Measurements from ENCODE around the gene CNTRL. TPM values are rescaled to one million over a fixed set of nuclear protein-coding genes. Genes with fewer than 3 reads are reported as not detected.
"Not testable (repeated sequence)": the region's sequence is repeated elsewhere in the genome, so short reads cannot be mapped to it uniquely, and the experiment has no call there.

The CNTRL gene
- total RNA-seq, 2 experiments from 2014 or later, result 80.8 to 84.3 TPM

DNA sequence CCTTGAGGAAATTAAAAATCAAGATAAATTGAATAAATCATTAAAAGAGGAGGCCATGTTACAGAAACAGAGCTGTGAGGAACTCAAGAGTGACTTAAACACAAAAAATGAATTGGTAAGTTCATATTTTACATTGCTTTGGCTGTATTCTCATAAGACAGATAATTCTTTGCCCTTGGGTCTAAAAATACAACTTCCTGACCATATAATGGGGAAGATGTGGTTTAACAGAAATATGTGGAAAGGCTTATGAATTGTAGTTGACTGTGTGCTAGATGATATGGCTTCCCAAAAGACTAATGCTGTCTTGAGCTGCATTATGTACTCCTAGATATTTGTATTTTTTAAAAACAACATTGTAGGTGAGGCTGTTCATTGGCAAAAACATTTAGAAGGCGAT lies 33.1 kb downstream of the CNTRL start:
- no peak overlapping the region for H3K27ac Mint-ChIP-seq
- H3K9me3 Mint-ChIP-seq (ENCODE audit: insufficient read depth), result no peaks in the 10 kb centered on the region
- H3K36me3 Mint-ChIP-seq (ENCODE audit: low read depth), result peaks cover 57% of the 10 kb centered on the region
- POLR2A ChIA-PET, result no interaction called here
- CTCF ChIA-PET, result interaction anchor here (1.0 to 2.1 kb wide), 4 partner anchors 13 to 49 kb away, joined by 3 to 8 read pairs (median 5); no protein-coding TSS in a partner anchor
- H3K27me3 Mint-ChIP-seq (ENCODE audit: low read depth), result no peaks in the 10 kb centered on the region
- ATAC-seq (no peak), DNase-seq (no peak)
- H3K4me3 Mint-ChIP-seq, result no peak overlapping the region
- peaks cover 23% of the 10 kb centered on the region for H3K4me1 Mint-ChIP-seq (ENCODE audit: low read depth)

DNA sequence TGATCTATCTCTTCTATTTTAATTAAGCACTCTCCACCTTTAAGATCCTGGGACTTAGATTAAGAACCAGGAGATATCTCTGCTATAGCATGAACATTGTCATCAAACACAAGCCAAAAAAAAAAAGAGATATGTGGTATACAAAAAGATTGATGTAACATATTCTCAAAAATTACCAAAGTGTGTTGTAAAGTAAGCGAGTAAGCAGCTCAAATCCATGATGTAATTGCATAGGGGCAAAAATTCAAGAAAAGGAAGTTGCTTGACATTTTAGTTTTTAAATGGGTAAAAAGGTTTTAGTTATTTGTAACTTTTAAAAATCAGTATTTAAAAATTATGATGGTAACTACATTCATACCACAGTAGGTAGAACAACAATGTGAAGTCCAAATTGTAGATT lies 40.7 kb downstream of the CNTRL start:
- Mint-ChIP-seq H3K27ac (peak overlapping the region; percentile 29), H3K36me3 (ENCODE audit: low read depth) (peaks cover 52% of the 10 kb centered on the region), H3K9me3 (ENCODE audit: insufficient read depth) (no peaks in the 10 kb centered on the region), H3K4me3 (no peak overlapping the region), H3K27me3 (ENCODE audit: low read depth) (no peaks in the 10 kb centered on the region), H3K4me1 (ENCODE audit: low read depth) (peaks cover 12% of the 10 kb centered on the region)
- ATAC-seq (no peak), DNase-seq (no peak)
- CTCF ChIA-PET, result no interaction called here
- POLR2A ChIA-PET, result no interaction called here

DNA sequence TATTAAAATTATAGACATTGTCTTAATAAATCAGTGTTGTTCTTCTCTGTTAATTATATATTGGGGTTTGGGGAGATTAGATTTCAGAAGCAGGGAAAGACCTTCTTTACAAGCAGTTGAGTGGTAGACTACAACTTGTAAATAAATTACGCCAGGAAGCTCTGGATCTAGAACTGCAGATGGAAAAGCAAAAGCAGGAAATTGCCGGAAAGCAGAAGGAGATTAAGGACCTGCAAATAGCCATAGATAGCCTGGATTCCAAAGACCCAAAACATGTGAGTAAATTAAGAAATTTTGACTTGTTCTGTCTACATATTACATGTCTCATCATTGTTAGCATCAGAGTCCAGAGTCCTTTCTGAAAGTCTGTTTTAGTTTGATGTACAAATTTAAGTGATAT lies 43.5 kb downstream of the CNTRL start:
- Mint-ChIP-seq H3K27ac (no peak overlapping the region), H3K4me3 (no peak overlapping the region), H3K9me3 (ENCODE audit: insufficient read depth) (no peaks in the 10 kb centered on the region), H3K27me3 (ENCODE audit: low read depth) (no peaks in the 10 kb centered on the region), H3K36me3 (ENCODE audit: low read depth) (peaks cover 51% of the 10 kb centered on the region), H3K4me1 (ENCODE audit: low read depth) (peaks cover 34% of the 10 kb centered on the region)
- ChIA-PET CTCF (no interaction called here), POLR2A (no interaction called here)
- ATAC-seq (no peak), DNase-seq (no peak)

DNA sequence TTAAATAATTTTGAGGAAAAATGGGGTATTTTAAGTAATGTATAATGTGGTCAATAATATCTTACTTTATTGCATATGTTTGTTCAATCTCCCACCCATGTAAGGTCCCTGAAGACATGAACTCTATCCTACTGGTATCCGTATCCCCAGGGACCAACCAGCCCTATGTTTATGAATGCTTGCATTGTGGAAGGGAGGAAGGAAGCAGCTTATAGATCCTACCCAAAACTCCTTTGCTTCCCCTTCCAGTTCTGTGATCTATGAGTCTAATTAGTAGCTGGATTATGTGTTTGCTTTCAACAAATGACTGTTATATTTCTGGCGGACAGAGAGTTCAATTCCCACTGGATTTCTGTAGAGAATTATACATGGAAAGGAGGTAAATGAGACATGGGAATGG lies 45.6 kb downstream of the CNTRL start:
- Mint-ChIP-seq H3K27me3 (ENCODE audit: low read depth) (no peaks in the 10 kb centered on the region), H3K4me1 (ENCODE audit: low read depth) (peaks cover 43% of the 10 kb centered on the region), H3K27ac (peak overlapping the region; percentile 81), H3K9me3 (ENCODE audit: insufficient read depth) (no peaks in the 10 kb centered on the region), H3K4me3 (peak overlapping the region; percentile 29), H3K36me3 (ENCODE audit: low read depth) (peaks cover 54% of the 10 kb centered on the region)
- ATAC-seq (no peak), DNase-seq (no peak)
- ChIA-PET CTCF (interaction anchor here (1.0 to 3.9 kb wide), 14 partner anchors 10 to 365 kb away, joined by 3 to 25 read pairs (median 8); no protein-coding TSS in a partner anchor), POLR2A (interaction anchor here (1.0 to 2.8 kb wide), 3 partner anchors 12 to 327 kb away, joined by 4 to 26 read pairs (median 4); partner anchors contain the start of gene FBXW2)

DNA sequence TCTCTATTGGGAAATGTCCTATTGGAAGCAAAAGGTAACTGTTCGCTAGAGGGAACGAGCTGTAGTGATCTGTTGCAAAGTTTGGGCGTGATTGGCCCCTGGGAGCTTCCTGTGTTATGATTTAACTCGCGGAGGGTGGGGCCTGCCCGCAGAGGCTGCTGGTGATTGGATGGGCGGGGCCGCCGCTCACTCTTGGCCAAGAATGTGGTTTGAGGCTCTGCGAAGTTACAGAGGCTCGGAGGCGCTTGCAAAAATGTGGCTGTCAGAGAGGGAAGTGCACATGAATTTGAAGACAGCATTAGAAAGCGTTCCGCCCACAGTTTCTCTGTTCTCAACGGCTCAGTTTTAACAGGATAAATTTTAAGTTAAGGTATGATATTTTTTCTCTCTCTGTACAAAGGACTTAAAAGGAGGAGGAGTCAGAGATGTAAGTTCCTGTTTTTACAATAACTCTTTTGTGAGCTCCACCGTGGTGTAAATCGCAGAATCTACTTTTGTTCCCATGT lies 46.9 kb downstream of the CNTRL start:
- H3K27me3 Mint-ChIP-seq (ENCODE audit: low read depth), result no peaks in the 10 kb centered on the region
- peak; percentile 100 for ATAC-seq
- ChIA-PET POLR2A (interaction anchor here (0.6 to 2.8 kb wide), 10 partner anchors 9 to 407 kb away, joined by 3 to 26 read pairs (median 4); partner anchors contain the start of genes FBXW2, MEGF9 and TRAF1), CTCF (interaction anchor here (0.7 to 3.9 kb wide), 29 partner anchors 9 to 366 kb away, joined by 3 to 25 read pairs (median 4); partner anchors contain the start of genes CNTRL and TRAF1)
- H3K36me3 Mint-ChIP-seq (ENCODE audit: low read depth), result peaks cover 57% of the 10 kb centered on the region
- DNase-seq, result peak; percentile 99
- H3K27ac Mint-ChIP-seq, result peak overlapping the region; percentile 88
- H3K9me3 Mint-ChIP-seq (ENCODE audit: insufficient read depth), result no peaks in the 10 kb centered on the region
- H3K4me1 Mint-ChIP-seq (ENCODE audit: low read depth), result peaks cover 45% of the 10 kb centered on the region
- peak overlapping the region; percentile 80 for H3K4me3 Mint-ChIP-seq

DNA sequence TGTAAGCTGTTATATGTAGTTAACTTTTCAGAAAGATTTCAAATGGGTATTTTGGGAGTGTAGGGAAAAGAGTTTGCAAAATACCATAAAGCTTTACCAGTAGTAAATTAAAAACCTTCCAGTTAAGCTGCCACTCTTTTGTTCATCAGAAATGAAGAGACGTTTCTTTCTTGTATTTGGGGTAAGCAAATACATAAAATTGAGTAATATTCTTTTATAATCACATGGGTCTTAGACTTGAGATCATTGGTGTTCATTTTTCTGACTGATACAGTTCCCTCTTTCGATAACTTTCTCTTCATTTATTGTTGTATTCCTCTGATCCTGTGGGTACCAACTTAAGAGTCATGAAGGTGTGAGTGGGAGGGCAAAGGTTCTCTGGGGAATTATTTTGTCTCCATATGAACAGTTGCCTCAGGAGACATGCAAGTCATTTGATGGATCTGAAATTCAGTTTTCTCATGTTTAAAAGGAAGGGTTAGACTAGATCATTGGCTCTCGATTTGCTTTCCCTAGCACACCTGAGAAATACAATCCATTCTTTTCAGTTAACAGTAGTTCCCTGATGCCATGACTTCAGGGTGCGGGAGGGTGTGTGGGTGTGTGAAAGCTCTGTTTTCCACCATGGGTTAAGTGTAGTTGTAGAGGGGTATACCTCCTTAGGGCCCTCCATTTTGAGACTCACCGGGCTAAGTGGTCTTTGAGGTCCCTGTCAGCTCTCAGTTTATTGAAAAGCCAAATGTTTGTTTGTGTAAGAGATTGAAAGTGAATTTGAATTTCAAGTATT lies 47.7 kb downstream of the CNTRL start:
- Mint-ChIP-seq H3K4me3 (peak overlapping the region; percentile 80), H3K9me3 (ENCODE audit: insufficient read depth) (no peaks in the 10 kb centered on the region), H3K36me3 (ENCODE audit: low read depth) (peaks cover 62% of the 10 kb centered on the region), H3K4me1 (ENCODE audit: low read depth) (peaks cover 45% of the 10 kb centered on the region), H3K27ac (peak overlapping the region; percentile 88), H3K27me3 (ENCODE audit: low read depth) (no peaks in the 10 kb centered on the region)
- ChIA-PET CTCF (interaction anchor here (0.8 to 3.9 kb wide), 17 partner anchors 8 to 367 kb away, joined by 3 to 25 read pairs (median 5); partner anchors contain the start of genes CNTRL and TRAF1), POLR2A (interaction anchor here (0.7 to 2.8 kb wide), 4 partner anchors 10 to 230 kb away, joined by 3 to 26 read pairs (median 6); no protein-coding TSS in a partner anchor)
- ATAC-seq, result no peak
- DNase-seq, result no peak

DNA sequence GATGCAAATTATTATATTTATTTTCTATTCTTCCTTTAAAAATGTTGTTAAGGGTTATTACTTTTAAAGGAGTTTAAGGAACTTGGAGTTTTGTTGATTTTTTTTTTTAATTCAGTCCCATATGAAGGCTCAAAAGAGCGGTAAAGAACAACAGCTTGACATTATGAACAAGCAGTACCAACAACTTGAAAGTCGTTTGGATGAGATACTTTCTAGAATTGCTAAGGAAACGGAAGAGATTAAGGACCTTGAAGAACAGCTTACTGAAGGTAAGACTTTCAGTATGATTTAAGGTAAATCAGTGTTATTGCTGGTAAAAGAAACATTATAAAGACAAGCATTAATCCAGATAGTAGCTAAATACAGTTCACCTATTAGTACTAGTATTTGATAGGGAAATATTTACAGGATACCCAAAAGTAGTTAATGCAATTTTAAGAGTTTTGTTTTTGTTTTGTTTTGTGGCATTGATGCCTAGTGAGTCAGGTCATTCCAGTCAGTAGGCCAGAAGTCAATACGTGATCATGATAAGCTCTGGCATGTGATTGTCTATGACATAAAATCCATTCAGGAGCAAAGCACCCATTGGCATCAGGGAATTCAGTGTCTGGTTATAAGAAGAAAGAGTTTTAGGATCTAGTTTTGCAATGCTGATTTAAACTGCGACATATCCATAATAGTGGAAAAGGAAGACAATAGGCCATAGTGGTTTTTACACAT lies 49.2 kb downstream of the CNTRL start:
- peaks cover 47% of the 10 kb centered on the region for H3K4me1 Mint-ChIP-seq (ENCODE audit: low read depth)
- ChIA-PET POLR2A (interaction anchor here (0.6 to 1.0 kb wide), 2 partner anchors 9 to 107 kb away, joined by 3 to 4 read pairs; no protein-coding TSS in a partner anchor), CTCF (interaction anchor here (1.0 to 1.4 kb wide), 3 partner anchors 9 to 17 kb away, joined by 3 to 5 read pairs (median 3); no protein-coding TSS in a partner anchor)
- peaks cover 71% of the 10 kb centered on the region for H3K36me3 Mint-ChIP-seq (ENCODE audit: low read depth)
- ATAC-seq (no peak), DNase-seq (no peak)
- H3K9me3 Mint-ChIP-seq (ENCODE audit: insufficient read depth), result no peaks in the 10 kb centered on the region
- H3K27me3 Mint-ChIP-seq (ENCODE audit: low read depth), result no peaks in the 10 kb centered on the region
- no peak overlapping the region for H3K4me3 Mint-ChIP-seq
- no peak overlapping the region for H3K27ac Mint-ChIP-seq

DNA sequence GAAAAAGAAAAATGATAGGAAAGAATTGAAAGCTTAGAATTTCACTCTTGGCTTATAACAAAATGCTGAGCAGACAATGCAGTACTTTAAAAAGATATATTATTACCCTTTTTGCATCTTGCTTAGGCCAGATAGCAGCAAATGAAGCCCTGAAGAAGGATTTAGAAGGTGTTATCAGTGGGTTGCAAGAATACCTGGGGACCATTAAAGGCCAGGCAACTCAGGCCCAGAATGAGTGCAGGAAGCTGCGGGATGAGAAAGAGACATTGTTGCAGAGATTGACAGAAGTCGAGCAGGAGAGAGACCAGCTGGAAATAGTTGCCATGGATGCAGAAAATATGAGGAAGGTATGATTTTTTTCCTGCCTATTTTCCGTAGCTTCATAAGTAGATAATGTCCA lies 50.8 kb downstream of the CNTRL start:
- DNase-seq (no peak), ATAC-seq (no peak)
- ChIA-PET POLR2A (no interaction called here), CTCF (interaction anchor here (0.6 to 0.8 kb wide), 2 partner anchors 54 to 332 kb away, joined by 3 read pairs; no protein-coding TSS in a partner anchor)
- Mint-ChIP-seq H3K36me3 (ENCODE audit: low read depth) (peaks cover 73% of the 10 kb centered on the region), H3K4me1 (ENCODE audit: low read depth) (peaks cover 51% of the 10 kb centered on the region), H3K4me3 (no peak overlapping the region), H3K27ac (no peak overlapping the region), H3K9me3 (ENCODE audit: insufficient read depth) (no peaks in the 10 kb centered on the region), H3K27me3 (ENCODE audit: low read depth) (no peaks in the 10 kb centered on the region)

DNA sequence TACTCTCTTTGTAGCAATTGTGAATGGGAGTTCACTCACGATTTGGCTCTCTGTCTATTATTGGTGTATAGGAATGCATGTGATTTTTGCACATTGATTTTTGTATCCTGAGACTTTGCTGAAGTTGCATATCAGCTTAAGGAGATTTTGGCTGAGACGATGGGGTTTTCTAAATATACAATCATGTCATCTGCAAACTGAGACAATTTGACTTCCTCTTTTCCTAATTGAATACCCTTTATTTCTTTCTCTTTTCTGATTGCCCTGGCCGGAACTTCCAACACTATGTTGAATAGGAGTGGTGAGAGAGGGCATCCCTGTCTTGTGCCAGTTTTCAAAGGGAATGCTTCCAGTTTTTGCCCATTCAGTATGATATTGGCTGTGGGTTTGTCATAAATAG lies 54.6 kb downstream of the CNTRL start:
- H3K9me3 Mint-ChIP-seq (ENCODE audit: insufficient read depth); DNase-seq; CTCF ChIA-PET; H3K27ac Mint-ChIP-seq; ATAC-seq; H3K27me3 Mint-ChIP-seq (ENCODE audit: low read depth); H3K4me3 Mint-ChIP-seq; POLR2A ChIA-PET: not testable (repeated sequence)
- H3K36me3 Mint-ChIP-seq (ENCODE audit: low read depth), result peaks cover 84% of the 10 kb centered on the region
- H3K4me1 Mint-ChIP-seq (ENCODE audit: low read depth), result peaks cover 51% of the 10 kb centered on the region

DNA sequence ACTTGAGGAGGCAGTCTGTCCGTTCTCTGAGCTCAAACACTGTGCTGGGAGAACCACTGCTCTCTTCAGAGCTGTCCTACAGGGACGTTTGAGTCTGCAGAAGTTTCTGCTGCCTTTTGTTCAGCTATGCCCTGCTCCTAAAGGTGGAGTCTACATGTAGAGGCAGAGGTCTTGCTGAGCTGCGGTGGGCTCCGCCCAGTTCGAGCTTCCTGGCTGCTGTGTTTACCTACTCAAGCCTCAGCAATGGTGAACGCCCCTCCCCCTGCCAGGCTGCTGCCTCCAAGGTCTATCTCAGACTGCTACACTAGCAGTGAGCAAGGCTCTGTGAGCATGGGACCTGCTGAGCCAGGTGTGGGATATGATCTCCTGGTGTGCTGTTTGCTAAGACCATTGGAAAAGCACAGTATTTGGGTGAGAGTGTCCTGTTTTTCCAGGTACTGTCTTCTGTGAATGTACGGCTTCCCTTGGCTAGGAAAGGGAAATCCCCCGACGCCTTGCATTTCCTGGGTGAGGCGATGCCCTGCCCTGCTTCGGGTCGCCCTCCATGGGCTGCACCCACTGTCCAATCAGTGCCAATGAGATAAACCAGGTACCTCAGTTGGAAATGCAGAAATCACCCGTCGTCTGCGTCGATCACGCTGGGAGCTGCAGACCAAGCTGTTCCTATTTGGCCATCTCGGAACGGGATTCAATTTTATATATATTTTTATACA lies 58.5 kb downstream of the CNTRL start:
- Mint-ChIP-seq H3K36me3 (ENCODE audit: low read depth) (peaks cover 85% of the 10 kb centered on the region), H3K4me3 (peak overlapping the region; percentile 39), H3K27me3 (ENCODE audit: low read depth) (no peaks in the 10 kb centered on the region), H3K27ac (peak overlapping the region; percentile 67), H3K9me3 (ENCODE audit: insufficient read depth) (no peaks in the 10 kb centered on the region), H3K4me1 (ENCODE audit: low read depth) (peaks cover 52% of the 10 kb centered on the region)
- peak; percentile 99 for ATAC-seq
- DNase-seq, result peak; percentile 90
- CTCF ChIA-PET, result interaction anchor here (1.1 to 2.8 kb wide), 6 partner anchors 9 to 33 kb away, joined by 3 to 25 read pairs (median 4); no protein-coding TSS in a partner anchor
- POLR2A ChIA-PET, result interaction anchor here (0.6 to 2.9 kb wide), 5 partner anchors 9 to 63 kb away, joined by 3 to 26 read pairs (median 4); no protein-coding TSS in a partner anchor

DNA sequence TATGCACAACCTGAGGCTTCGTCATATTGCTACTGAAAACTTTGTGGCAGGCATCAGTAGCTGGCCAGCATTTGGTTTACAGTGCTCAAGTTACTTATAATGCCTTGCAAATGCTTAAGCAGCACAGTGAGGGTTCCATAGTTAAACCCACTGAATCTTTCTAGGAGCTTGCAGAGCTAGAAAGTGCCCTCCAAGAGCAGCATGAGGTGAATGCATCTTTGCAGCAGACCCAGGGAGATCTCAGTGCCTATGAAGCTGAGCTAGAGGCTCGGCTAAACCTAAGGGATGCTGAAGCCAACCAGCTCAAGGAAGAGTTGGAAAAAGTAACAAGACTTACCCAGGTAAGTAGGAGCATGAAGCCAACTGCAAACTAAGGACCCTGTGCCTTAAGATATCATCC lies 60.9 kb downstream of the CNTRL start:
- ChIA-PET POLR2A (no interaction called here), CTCF (no interaction called here)
- H3K36me3 Mint-ChIP-seq (ENCODE audit: low read depth), result peaks cover 83% of the 10 kb centered on the region
- H3K9me3 Mint-ChIP-seq (ENCODE audit: insufficient read depth), result no peaks in the 10 kb centered on the region
- H3K4me1 Mint-ChIP-seq (ENCODE audit: low read depth), result peaks cover 35% of the 10 kb centered on the region
- ATAC-seq (no peak), DNase-seq (no peak)
- no peaks in the 10 kb centered on the region for H3K27me3 Mint-ChIP-seq (ENCODE audit: low read depth)
- H3K4me3 Mint-ChIP-seq, result no peak overlapping the region
- H3K27ac Mint-ChIP-seq, result no peak overlapping the region
